ENCODE results near the gene CPED1.

GRCh38 chr7:121133444-121133843 is 144.9 kb downstream of the CPED1 start:
- TF ChIP-seq TAF1 (IDR thresholded peaks at IDR 0.05; ENCODE audit: borderline replicate concordance, insufficient read depth, low read length) (no peak), REST (IDR thresholded peaks at IDR 0.05; ENCODE audit: insufficient read depth in 1 of 2, low read depth in 2 of 2, low read length in 2 of 2) (no peak), POLR2AphosphoS5 (IDR thresholded peaks at IDR 0.05; ENCODE audit: low read depth, low read length) (no peak), FOXP2 (optimal IDR thresholded peaks at IDR 0.05; ENCODE audit: borderline replicate concordance, extremely low read depth, extremely low read length, insufficient read depth) (no peak)
